ENCODE results near the gene YPEL1.

DNA sequence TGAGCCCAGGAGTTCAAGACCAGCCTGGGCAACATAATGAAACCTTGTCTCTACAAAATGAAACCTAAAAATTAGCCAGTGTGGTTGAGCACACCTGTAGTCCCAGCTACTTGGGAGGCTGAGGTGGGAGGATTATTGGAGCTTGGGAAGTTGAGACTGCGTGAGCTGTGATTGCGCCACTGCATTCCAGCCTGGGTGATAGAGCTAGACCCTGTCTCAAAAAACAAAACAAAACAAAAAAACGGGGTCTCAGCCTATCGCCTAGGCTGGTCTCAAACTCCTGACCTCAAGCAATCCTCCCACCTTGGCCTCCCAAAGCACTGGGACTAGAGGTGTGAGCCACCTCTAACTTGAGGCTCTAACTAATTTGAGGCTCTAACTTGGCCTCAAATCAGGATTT lies 56.2 kb downstream of the YPEL1 start:
- TF ChIP-seq, protein P1, sequence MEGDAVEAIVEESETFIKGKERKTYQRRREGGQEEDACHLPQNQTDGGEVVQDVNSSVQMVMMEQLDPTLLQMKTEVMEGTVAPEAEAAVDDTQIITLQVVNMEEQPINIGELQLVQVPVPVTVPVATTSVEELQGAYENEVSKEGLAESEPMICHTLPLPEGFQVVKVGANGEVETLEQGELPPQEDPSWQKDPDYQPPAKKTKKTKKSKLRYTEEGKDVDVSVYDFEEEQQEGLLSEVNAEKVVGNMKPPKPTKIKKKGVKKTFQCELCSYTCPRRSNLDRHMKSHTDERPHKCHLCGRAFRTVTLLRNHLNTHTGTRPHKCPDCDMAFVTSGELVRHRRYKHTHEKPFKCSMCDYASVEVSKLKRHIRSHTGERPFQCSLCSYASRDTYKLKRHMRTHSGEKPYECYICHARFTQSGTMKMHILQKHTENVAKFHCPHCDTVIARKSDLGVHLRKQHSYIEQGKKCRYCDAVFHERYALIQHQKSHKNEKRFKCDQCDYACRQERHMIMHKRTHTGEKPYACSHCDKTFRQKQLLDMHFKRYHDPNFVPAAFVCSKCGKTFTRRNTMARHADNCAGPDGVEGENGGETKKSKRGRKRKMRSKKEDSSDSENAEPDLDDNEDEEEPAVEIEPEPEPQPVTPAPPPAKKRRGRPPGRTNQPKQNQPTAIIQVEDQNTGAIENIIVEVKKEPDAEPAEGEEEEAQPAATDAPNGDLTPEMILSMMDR (IDR thresholded peaks at IDR 0.05; ENCODE audit: low read depth, low read length, missing input control): no peak
- TF ChIP-seq FOXA1 (IDR thresholded peaks at IDR 0.05) (no peak), TAF1 (conservative IDR thresholded peaks at IDR 0.05) (no peak)

All from liver (tissue), 3 donors.